ENCODE data around the gene JTB.
A peak's percentile ranks its signal among the peaks of the same experiment; 100 is the strongest.

JTB gene

DNA sequence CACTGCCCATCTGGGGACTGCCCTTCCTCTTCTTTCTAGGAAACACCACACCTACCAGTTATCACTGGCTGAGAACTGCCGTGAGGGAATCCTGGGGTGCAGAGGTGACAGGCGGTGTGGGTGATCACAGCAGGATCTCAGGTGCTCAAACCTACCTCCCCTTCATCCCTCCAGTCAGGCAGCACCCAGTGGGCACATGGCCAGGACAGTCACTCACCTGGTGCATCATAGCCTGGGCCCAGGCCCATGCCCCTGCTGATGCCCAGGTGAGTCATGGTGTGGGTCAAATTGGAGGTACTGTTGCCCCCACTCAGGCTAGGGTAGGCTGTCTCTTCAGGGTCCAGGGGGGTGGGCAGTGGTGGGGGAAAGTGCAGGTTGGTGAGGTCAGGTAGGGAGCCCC lies 25.7 kb downstream of the JTB start:
- Histone ChIP-seq H3K9ac (ENCODE audit: low read length) (no peak overlapping the region), H3K36me3 (ENCODE audit: control insufficient read depth, insufficient read depth, low read length) (peaks cover 66% of the 10 kb centered on the region), H3K4me1 (ENCODE audit: control insufficient read depth, insufficient read depth, low read length) (peaks cover 8% of the 10 kb centered on the region), H3K9me3 (ENCODE audit: control insufficient read depth, insufficient read depth, low read depth, low read length) (no peaks in the 10 kb centered on the region), H3K27me3 (ENCODE audit: control insufficient read depth, insufficient read depth, low read length) (no peaks in the 10 kb centered on the region), H3K4me3 (ENCODE audit: low read depth, low read length) (no peak overlapping the region), H3K27ac (ENCODE audit: low read depth, low read length) (no peak overlapping the region)

DNA sequence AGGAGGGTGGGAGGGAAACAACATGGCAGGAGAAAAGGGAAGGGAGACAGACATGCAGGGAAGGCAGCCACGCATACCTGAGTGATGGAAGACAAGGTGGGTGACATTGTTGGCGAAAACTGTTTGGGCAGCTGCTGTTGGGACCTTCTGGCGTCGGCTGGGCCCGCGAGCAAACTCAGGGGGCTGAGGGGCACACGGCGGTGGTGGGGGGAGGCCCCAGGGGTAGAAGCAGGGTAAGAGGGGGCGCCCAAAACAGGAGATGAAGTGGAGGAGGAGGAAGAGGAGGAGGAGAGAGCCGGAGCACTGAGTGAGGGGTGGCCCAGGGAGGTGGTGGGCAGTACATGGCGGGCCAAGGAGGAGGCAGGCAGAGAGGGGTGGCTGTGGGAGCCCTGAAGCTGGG lies 26.3 kb downstream of the JTB start:
- Histone ChIP-seq H3K27ac (ENCODE audit: low read depth, low read length) (no peak overlapping the region), H3K36me3 (ENCODE audit: control insufficient read depth, insufficient read depth, low read length) (peaks cover 66% of the 10 kb centered on the region)

DNA sequence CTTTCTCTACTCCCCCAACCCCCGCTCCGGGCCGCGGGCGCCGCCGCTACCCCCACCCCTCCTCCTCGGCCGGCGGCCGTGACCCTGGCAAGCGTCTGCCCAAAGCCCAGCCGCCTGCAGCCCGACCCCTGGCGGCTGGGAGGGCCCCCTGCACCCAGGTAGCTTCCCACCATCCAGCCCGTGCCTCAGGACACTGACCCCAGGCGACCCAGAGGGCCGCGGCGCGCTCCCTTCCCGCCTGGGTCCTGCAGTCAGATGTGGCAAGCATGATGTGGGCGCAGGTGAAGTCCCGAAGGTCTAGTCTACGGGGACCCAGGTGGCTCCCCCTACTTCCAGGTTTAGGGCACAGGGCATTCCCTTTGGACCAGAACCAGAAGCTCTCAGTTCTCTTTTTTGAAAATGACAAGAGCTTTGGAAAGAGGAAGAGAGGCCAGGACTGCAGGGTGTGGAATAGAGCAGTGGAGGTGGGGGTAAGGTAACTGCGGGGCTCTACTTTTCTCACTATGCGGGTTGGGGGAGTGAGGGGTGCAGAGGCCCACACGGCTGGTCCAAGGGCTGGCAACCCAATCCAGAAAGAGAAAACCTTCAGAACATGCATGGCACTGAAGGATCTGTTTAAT lies 30.7 kb downstream of the JTB start, which contains the start of gene DENND4B:
TSS of gene DENND4B (minus strand) at position 97 of the 620 bp plus-strand sequence. CDS start 2,344 bp downstream, outside the sequence.
- 0 out of 2 replicates have a peak, but pooled peaks cover 9% of the 10 kb centered on the region for H3K4me1 ChIP-seq (ENCODE audit: control insufficient read depth, insufficient read depth, low read length)
- H3K36me3 ChIP-seq (ENCODE audit: control insufficient read depth, insufficient read depth, low read length): peaks cover 64% of the 10 kb centered on the region
- H3K27ac ChIP-seq (ENCODE audit: low read depth, low read length): peak within 1 kb of the TSS; percentile 34; the same call in 1 of the 2 replicates
- H3K4me3 ChIP-seq (ENCODE audit: low read depth, low read length): peak within 1 kb of the TSS; percentile 77
- peak within 1 kb of the TSS; percentile 83 for H3K9ac ChIP-seq (ENCODE audit: low read length)
- no peaks in the 10 kb centered on the region for H3K27me3 ChIP-seq (ENCODE audit: control insufficient read depth, insufficient read depth, low read length)
- H3K9me3 ChIP-seq (ENCODE audit: control insufficient read depth, insufficient read depth, low read depth, low read length): no peaks in the 10 kb centered on the region

More for the DNA sequence above, 26.3 kb downstream of the JTB start:
- peaks cover 2% of the 10 kb centered on the region; the same call in 1 of the 2 replicates for H3K4me1 ChIP-seq (ENCODE audit: control insufficient read depth, insufficient read depth, low read length)
- H3K9ac ChIP-seq (ENCODE audit: low read length): no peak overlapping the region
- H3K4me3 ChIP-seq (ENCODE audit: low read depth, low read length): no peak overlapping the region
- H3K9me3 ChIP-seq (ENCODE audit: control insufficient read depth, insufficient read depth, low read depth, low read length): no peaks in the 10 kb centered on the region
- no peaks in the 10 kb centered on the region for H3K27me3 ChIP-seq (ENCODE audit: control insufficient read depth, insufficient read depth, low read length)

DNA sequence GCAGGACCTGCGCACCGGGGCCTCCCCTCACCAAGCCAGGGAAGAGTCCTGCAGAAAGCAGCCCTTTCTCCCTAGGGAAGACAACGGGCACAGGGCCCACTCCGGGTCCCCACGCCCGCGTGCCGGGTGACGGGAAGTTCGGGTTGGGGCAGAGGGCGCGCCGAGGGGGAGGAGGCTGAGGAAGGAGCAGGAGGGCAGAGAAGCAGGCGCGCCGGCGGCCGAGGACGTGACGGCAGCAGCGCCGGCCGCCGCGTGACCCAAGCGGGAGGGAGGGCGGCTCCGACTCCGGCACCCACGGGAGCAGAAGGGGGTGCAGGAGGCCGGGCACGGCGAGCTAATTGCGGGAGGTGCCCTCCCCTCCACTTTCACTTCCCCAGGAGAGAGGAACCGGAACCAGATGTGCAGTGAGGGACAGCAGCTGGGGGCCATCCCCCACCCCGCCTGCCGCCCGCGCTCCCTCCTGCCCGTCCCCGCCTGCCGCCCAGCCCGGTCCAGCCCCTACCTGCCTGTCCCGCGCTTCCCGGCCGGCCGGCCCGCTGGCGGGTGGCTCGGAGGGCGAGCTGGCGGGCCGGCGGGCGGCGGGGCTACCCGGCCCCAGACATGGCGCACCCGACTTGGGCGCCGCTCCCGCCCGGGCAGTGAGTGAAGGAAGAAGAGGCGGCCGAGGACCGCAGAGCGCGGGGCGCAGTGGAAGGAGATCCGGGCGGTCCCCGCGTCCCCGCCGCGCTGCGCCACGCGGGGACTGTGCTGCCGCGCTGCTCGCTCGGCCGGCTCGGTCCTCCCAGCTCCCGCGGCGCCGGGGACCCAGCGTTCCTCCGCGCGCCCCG lies 31.5 kb downstream of the JTB start:
- Histone ChIP-seq H3K9me3 (ENCODE audit: control insufficient read depth, insufficient read depth, low read depth, low read length) (no peaks in the 10 kb centered on the region), H3K36me3 (ENCODE audit: control insufficient read depth, insufficient read depth, low read length) (peaks cover 64% of the 10 kb centered on the region), H3K27ac (ENCODE audit: low read depth, low read length) (peak overlapping the region; percentile 34; the same call in 1 of the 2 replicates), H3K4me1 (ENCODE audit: control insufficient read depth, insufficient read depth, low read length) (0 out of 2 replicates have a peak, but pooled peaks cover 9% of the 10 kb centered on the region), H3K27me3 (ENCODE audit: control insufficient read depth, insufficient read depth, low read length) (no peaks in the 10 kb centered on the region), H3K9ac (ENCODE audit: low read length) (peak overlapping the region; percentile 83), H3K4me3 (ENCODE audit: low read depth, low read length) (peak overlapping the region; percentile 77)

DNA sequence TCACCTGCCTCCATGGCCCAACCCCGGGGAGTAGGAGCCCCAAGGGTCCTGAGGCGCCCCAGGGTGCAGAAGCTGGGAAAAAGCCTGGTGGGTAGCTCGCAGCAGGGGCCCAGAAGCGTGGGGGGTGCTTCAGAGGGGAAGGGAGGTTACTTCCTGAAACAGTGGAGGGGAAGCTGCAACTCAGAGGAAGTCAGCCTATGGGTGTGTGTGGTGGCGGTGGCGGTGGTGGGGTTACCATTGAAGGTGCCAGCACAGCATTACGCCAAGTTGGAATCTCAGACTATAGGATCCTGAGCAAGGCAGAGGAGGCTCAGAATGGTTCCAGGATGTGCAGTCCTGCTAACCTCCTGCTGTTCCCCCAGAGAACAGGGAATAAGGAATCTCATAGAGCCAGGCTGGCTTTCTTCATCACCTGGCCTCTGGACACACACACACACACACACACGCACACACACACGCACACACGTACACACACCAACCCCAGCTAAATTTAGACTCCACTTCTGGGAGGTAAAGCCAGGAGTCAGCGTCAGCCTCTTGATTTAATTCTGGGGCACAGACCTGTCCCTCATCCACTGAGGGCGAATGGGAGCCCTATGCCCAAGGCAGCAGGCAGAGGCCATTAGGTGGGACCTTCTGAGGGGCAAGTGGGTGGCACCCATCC lies 32.2 kb downstream of the JTB start:
- peaks cover 64% of the 10 kb centered on the region for H3K36me3 ChIP-seq (ENCODE audit: control insufficient read depth, insufficient read depth, low read length)
- no peaks in the 10 kb centered on the region for H3K9me3 ChIP-seq (ENCODE audit: control insufficient read depth, insufficient read depth, low read depth, low read length)
- H3K4me1 ChIP-seq (ENCODE audit: control insufficient read depth, insufficient read depth, low read length): 0 out of 2 replicates have a peak, but pooled peaks cover 9% of the 10 kb centered on the region
- H3K27ac ChIP-seq (ENCODE audit: low read depth, low read length): peak overlapping the region; percentile 34; the same call in 1 of the 2 replicates
- H3K4me3 ChIP-seq (ENCODE audit: low read depth, low read length): peak overlapping the region; percentile 77
- H3K27me3 ChIP-seq (ENCODE audit: control insufficient read depth, insufficient read depth, low read length): no peaks in the 10 kb centered on the region
- H3K9ac ChIP-seq (ENCODE audit: low read length): peak overlapping the region; percentile 83

DNA sequence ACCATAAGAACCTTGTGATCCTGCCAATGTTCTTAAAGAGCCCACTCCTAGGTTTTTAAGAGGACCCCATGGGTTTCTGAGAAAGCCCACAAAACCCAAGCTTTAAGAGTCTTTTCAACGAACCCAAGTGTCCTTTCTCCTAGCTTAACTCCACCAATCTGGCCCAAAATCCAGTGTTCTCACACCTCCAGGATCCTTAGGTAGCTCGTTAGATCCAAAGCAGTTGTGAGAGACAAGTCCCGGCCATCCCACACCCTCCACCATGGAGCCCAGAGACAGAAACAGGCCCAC lies 32.7 kb downstream of the JTB start:
- H3K27me3 ChIP-seq (ENCODE audit: control insufficient read depth, insufficient read depth, low read length): no peaks in the 10 kb centered on the region
- H3K9me3 ChIP-seq (ENCODE audit: control insufficient read depth, insufficient read depth, low read depth, low read length): no peaks in the 10 kb centered on the region
- peaks cover 64% of the 10 kb centered on the region for H3K36me3 ChIP-seq (ENCODE audit: control insufficient read depth, insufficient read depth, low read length)
- no peak overlapping the region for H3K27ac ChIP-seq (ENCODE audit: low read depth, low read length)
- no peak overlapping the region for H3K9ac ChIP-seq (ENCODE audit: low read length)
- H3K4me1 ChIP-seq (ENCODE audit: control insufficient read depth, insufficient read depth, low read length): 0 out of 2 replicates have a peak, but pooled peaks cover 9% of the 10 kb centered on the region
- peak overlapping the region; percentile 77 for H3K4me3 ChIP-seq (ENCODE audit: low read depth, low read length)

DNA sequence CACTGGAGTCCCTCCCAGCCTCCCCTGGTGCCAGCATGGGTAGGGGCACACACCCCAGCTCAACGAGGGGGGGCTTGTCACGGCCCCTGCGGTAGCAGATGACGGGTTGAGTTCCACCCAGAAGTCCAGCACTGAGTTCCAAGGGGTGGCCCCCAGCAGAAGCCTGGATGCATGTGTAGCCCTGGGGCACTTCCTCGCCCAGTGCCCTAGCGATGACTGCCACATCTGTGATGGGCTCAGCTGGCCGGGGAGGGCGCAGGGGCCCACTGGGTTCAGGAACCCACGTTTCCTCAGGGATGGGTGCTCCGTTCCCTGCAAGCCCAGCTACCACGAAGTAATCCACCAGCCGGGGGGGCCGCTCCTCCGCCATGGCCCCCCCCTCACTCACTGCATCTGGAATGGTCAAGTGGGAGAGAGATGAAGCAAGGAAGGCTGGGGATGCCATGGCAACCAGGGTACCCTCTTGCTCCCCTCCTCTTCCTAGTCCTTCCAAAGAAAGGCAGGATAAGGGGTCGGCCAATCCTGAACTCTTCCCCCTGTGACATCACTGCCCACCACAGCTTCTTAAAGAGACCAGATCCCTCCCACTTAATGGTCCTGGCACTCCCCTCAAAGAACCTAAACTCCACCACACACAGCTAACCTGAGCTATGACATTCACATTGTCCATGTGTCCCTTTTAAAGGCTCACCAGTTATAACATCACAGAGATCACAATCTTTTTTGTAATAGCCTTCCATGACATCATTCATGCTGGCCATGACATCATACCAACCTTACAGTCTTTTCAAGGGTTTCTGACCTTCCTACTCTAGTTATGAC lies 33.3 kb downstream of the JTB start:
- no peak overlapping the region for H3K27ac ChIP-seq (ENCODE audit: low read depth, low read length)
- peaks cover 65% of the 10 kb centered on the region for H3K36me3 ChIP-seq (ENCODE audit: control insufficient read depth, insufficient read depth, low read length)
- H3K9me3 ChIP-seq (ENCODE audit: control insufficient read depth, insufficient read depth, low read depth, low read length): no peaks in the 10 kb centered on the region
- 0 out of 2 replicates have a peak, but pooled peaks cover 9% of the 10 kb centered on the region for H3K4me1 ChIP-seq (ENCODE audit: control insufficient read depth, insufficient read depth, low read length)
- H3K9ac ChIP-seq (ENCODE audit: low read length): no peak overlapping the region
- H3K27me3 ChIP-seq (ENCODE audit: control insufficient read depth, insufficient read depth, low read length): no peaks in the 10 kb centered on the region
- no peak overlapping the region for H3K4me3 ChIP-seq (ENCODE audit: low read depth, low read length)

DNA sequence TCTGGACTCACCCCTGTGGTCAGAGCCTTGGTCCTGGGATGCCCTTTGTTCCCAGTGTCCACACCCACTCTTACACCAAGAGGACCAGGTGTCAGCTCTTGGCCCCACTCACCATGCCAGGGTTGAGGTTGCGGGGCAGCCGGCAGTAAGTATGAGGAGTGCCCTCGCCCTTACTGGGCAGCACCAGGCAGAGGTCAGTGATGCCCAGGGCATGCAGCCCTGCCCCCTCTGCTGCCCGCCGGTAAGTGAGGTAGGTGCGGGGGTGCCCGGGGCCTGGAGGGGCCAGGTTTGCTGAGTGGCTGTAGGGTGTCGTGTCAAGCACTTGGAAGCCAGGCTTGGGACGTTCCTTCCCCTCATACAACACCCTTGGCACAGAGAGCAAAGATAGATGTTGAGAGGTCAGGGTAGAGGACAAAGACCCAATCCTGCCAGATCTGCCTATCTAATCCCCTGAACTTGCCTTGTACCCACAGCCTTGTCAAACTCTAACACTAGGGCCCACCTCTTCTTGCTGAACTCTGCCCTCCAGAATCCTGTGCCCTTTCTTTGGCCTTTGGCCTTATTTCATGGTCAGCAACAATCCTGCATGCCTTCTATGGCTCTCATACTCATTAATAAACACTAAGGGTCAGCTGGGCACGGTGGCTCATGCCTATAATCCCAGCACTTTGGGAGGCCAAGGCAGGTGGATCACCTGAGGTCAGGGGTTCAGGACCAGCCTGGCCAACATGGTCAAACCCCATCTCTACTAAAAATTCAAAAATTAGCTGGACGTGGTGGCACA lies 34.5 kb downstream of the JTB start:
- no peak overlapping the region for H3K4me3 ChIP-seq (ENCODE audit: low read depth, low read length)
- H3K4me1 ChIP-seq (ENCODE audit: control insufficient read depth, insufficient read depth, low read length): 0 out of 2 replicates have a peak, but pooled peaks cover 9% of the 10 kb centered on the region
- no peak overlapping the region for H3K27ac ChIP-seq (ENCODE audit: low read depth, low read length)
- H3K9me3 ChIP-seq (ENCODE audit: control insufficient read depth, insufficient read depth, low read depth, low read length): no peaks in the 10 kb centered on the region
- H3K27me3 ChIP-seq (ENCODE audit: control insufficient read depth, insufficient read depth, low read length): no peaks in the 10 kb centered on the region
- no peak overlapping the region for H3K9ac ChIP-seq (ENCODE audit: low read length)
- H3K36me3 ChIP-seq (ENCODE audit: control insufficient read depth, insufficient read depth, low read length): peaks cover 59% of the 10 kb centered on the region

DNA sequence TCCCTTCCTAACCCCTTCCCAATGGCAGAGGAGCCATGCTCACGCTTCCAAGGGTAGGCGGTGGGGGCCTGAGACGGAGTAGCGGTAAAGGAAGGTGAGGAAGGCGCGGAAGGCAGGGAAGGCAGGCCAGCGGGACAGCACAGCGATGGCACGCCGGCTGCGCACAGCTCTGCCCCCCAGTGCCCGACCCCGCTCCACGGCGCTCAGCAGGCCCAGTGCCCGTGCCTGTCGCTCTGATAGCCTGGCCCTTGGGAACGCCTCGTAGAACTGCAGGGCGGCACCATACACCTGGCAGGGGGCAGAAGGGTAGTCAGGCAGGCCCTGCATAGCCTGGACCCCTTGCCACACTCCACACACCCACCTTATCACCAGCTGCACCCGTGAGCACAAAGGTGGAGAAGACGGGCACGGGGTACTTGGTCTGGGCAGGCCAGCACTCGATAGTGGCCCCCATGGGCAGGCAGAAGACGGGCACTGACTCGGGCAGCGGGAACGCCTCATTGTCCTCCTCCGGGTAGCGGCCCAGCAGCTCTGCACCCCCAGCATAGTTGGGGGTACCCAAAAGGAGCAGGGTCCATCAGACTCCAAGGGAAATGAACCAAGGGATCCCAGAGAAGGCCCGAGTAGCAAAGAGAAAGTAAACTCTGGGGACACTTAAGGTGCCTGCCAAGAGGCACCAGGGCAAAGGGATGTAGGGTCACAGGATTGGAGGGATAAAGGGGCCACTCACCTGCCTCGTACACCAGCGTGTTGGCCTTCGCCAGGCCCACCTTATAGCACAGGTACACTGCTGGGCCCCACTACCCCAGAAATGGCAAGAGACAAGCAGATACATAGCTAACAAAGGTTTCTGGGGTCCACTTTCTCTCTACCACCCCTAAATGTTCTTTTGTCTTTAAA lies 35.4 kb downstream of the JTB start:
- no peak overlapping the region for H3K9ac ChIP-seq (ENCODE audit: low read length)
- no peaks in the 10 kb centered on the region for H3K27me3 ChIP-seq (ENCODE audit: control insufficient read depth, insufficient read depth, low read length)
- peaks cover 62% of the 10 kb centered on the region for H3K36me3 ChIP-seq (ENCODE audit: control insufficient read depth, insufficient read depth, low read length)
- H3K4me3 ChIP-seq (ENCODE audit: low read depth, low read length): no peak overlapping the region
- 0 out of 2 replicates have a peak, but pooled peaks cover 9% of the 10 kb centered on the region for H3K4me1 ChIP-seq (ENCODE audit: control insufficient read depth, insufficient read depth, low read length)
- H3K27ac ChIP-seq (ENCODE audit: low read depth, low read length): no peak overlapping the region
- H3K9me3 ChIP-seq (ENCODE audit: control insufficient read depth, insufficient read depth, low read depth, low read length): no peaks in the 10 kb centered on the region

Data from HUES6 (cell line).